Measurements from ENCODE around the gene PRKCE. TPM values are rescaled to one million over a fixed set of nuclear protein-coding genes. Genes with fewer than 3 reads are reported as not detected.

Gene PRKCE
- total and polyA plus RNA-seq, 2 donors (not counting 1 experiment from before 2014, with no cell fraction given) = 23.6 to 271 TPM

GRCh38 chr2:46198164-46198883 lies 546.8 kb downstream of the PRKCE start:
- H3K4me3 ChIP-seq (ENCODE audit: control extremely low read depth in 1 of 5, extremely low read depth in 1 of 5, insufficient read depth in 1 of 5, low read depth in 2 of 5, low read length in 4 of 5) = no peak overlapping the region
- DNase-seq (no peak), ATAC-seq (ENCODE audit: low read depth) (no peak)
- H3K4me3 Mint-ChIP-seq = no peak overlapping the region
- H3K9ac ChIP-seq (ENCODE audit: low read length) = no peak overlapping the region
- peaks cover 5% of the 10 kb centered on the region for H3K4me1 Mint-ChIP-seq
- H3K27me3 ChIP-seq (replicated peaks in 1 of 4; ENCODE audit: control extremely low read depth in 1 of 4, control insufficient read depth in 3 of 4, insufficient read depth in 4 of 4, low read length in 3 of 4) = no peaks in the 10 kb centered on the region
- no peaks in the 10 kb centered on the region for H3K79me2 ChIP-seq (ENCODE audit: control insufficient read depth, insufficient read depth, low read length)
- no peak overlapping the region for H3K27ac ChIP-seq (ENCODE audit: low read length in 2 of 2)
- H3K4me1 ChIP-seq (ENCODE audit: control insufficient read depth in 2 of 2, insufficient read depth in 2 of 2, low read length in 2 of 2) = no peaks in the 10 kb centered on the region
- 88% methylated on average over 4 of the region's 5 CpGs for WGBS (ENCODE audit: insufficient coverage)
- CTCF ChIA-PET = no interaction called here
- no peak overlapping the region for H2AFZ ChIP-seq (ENCODE audit: insufficient read depth, low read depth, low read length, poor library complexity, severe bottlenecking)
- H3K27ac Mint-ChIP-seq = no peak overlapping the region
- peaks cover 0 to 8% (median 0%) of the 10 kb centered on the region in 3 donors for H3K9me3 ChIP-seq (ENCODE audit: control extremely low read depth in 1 of 3, control insufficient read depth in 2 of 3, insufficient read depth in 1 of 3, low read length in 2 of 3)
- no peak for TF ChIP-seq EZH2 (IDR thresholded peaks at IDR 0.05; ENCODE audit: borderline replicate concordance, insufficient read depth, low read depth, low read length, poor library complexity, severe bottlenecking)
- TF ChIP-seq, protein P1, sequence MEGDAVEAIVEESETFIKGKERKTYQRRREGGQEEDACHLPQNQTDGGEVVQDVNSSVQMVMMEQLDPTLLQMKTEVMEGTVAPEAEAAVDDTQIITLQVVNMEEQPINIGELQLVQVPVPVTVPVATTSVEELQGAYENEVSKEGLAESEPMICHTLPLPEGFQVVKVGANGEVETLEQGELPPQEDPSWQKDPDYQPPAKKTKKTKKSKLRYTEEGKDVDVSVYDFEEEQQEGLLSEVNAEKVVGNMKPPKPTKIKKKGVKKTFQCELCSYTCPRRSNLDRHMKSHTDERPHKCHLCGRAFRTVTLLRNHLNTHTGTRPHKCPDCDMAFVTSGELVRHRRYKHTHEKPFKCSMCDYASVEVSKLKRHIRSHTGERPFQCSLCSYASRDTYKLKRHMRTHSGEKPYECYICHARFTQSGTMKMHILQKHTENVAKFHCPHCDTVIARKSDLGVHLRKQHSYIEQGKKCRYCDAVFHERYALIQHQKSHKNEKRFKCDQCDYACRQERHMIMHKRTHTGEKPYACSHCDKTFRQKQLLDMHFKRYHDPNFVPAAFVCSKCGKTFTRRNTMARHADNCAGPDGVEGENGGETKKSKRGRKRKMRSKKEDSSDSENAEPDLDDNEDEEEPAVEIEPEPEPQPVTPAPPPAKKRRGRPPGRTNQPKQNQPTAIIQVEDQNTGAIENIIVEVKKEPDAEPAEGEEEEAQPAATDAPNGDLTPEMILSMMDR (IDR thresholded peaks at IDR 0.05) = no peak
- intact Hi-C loops (cut with micrococcal nuclease) = no loop called here
- no peaks in the 10 kb centered on the region for H3K36me3 ChIP-seq (replicated peaks in 1 of 2; ENCODE audit: control extremely low read depth in 1 of 2, control insufficient read depth in 1 of 2, extremely low read depth in 1 of 2, insufficient read depth in 2 of 2, low read length in 1 of 2)
- no peak overlapping the region for H3K4me2 ChIP-seq (replicated peaks; ENCODE audit: low read depth, low read length, poor library complexity, severe bottlenecking)
- H3K27me3 Mint-ChIP-seq = no peaks in the 10 kb centered on the region
- POLR2A ChIA-PET = no interaction called here
- no peaks in the 10 kb centered on the region for H3K9me3 Mint-ChIP-seq (ENCODE audit: insufficient read depth)
- no peaks in the 10 kb centered on the region for H4K20me1 ChIP-seq (ENCODE audit: control insufficient read depth, insufficient read depth, low read length, poor library complexity, severe bottlenecking)

DNA sequence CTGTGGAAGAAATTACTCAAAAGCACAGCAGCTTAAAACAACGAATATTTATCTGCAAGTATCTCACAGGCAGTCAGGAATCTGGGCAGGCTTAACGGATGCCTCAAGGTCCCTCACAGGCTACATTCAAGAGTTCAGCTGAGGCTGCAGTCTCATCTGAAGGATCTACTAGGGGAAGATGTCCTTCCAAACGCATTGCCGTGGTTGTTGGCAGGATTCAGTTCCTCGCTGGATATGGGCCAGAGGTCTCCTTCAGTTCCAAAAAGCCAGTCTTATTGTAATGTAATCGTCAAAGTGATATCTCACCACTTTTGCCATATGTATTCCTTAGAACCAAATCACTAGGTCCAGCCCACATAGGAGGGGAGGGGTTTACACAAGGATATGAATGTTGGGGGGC lies 547.5 kb downstream of the PRKCE start:
- Mint-ChIP-seq H3K4me1 (peaks cover 5% of the 10 kb centered on the region), H3K27ac (no peak overlapping the region), H3K27me3 (peaks cover 3% of the 10 kb centered on the region), H3K9me3 (ENCODE audit: insufficient read depth) (no peaks in the 10 kb centered on the region), H3K4me3 (no peak overlapping the region)
- intact Hi-C loops (cut with micrococcal nuclease) = no loop called here
- ATAC-seq (ENCODE audit: low read depth) (no peak), DNase-seq (no peak)
- ChIA-PET POLR2A (no interaction called here), CTCF (no interaction called here)
- Histone ChIP-seq H4K20me1 (ENCODE audit: control insufficient read depth, insufficient read depth, low read length, poor library complexity, severe bottlenecking) (no peaks in the 10 kb centered on the region), H3K4me2 (replicated peaks; ENCODE audit: low read depth, low read length, poor library complexity, severe bottlenecking) (no peak overlapping the region), H2AFZ (ENCODE audit: insufficient read depth, low read depth, low read length, poor library complexity, severe bottlenecking) (no peak overlapping the region), H3K4me3 (ENCODE audit: control extremely low read depth in 1 of 5, extremely low read depth in 1 of 5, insufficient read depth in 1 of 5, low read depth in 2 of 5, low read length in 4 of 5) (no peak overlapping the region), H3K9ac (ENCODE audit: low read length) (no peak overlapping the region), H3K27ac (ENCODE audit: low read length in 2 of 2) (no peak overlapping the region), H3K27me3 (replicated peaks in 1 of 4; ENCODE audit: control extremely low read depth in 1 of 4, control insufficient read depth in 3 of 4, insufficient read depth in 4 of 4, low read length in 3 of 4) (no peaks in the 10 kb centered on the region), H3K79me2 (ENCODE audit: control insufficient read depth, insufficient read depth, low read length) (no peaks in the 10 kb centered on the region), H3K36me3 (replicated peaks in 1 of 2; ENCODE audit: control extremely low read depth in 1 of 2, control insufficient read depth in 1 of 2, extremely low read depth in 1 of 2, insufficient read depth in 2 of 2, low read length in 1 of 2) (no peaks in the 10 kb centered on the region), H3K9me3 (ENCODE audit: control extremely low read depth in 1 of 3, control insufficient read depth in 2 of 3, insufficient read depth in 1 of 3, low read length in 2 of 3) (peaks cover 0 to 8% (median 0%) of the 10 kb centered on the region in 3 donors), H3K4me1 (ENCODE audit: control insufficient read depth in 2 of 2, insufficient read depth in 2 of 2, low read length in 2 of 2) (no peaks in the 10 kb centered on the region)
- no peak for TF ChIP-seq EZH2 (IDR thresholded peaks at IDR 0.05; ENCODE audit: borderline replicate concordance, insufficient read depth, low read depth, low read length, poor library complexity, severe bottlenecking)
- TF ChIP-seq, protein P1 (IDR thresholded peaks at IDR 0.05) = no peak
- WGBS (ENCODE audit: insufficient coverage) = 100% methylated on average over 2 of the region's 6 CpGs
